ENCODE measurements around the gene HDC. TPM values are rescaled to one million over a fixed set of nuclear protein-coding genes. Genes with fewer than 3 reads are reported as not detected.

HDC gene
- total RNA-seq, 2 donors from 2014 or later = 0.31 TPM; not detected in 1

- Histone ChIP-seq H3K27ac (ENCODE audit: low read depth, low read length) (no peak overlapping the region), H3K36me3 (ENCODE audit: control insufficient read depth, insufficient read depth, low read length) (peaks cover 62% of the 10 kb centered on the region), H3K9ac (ENCODE audit: extremely low read depth, low read length, poor library complexity, severe bottlenecking) (no peak overlapping the region), H3K9me3 (ENCODE audit: control insufficient read depth, low read length) (no peaks in the 10 kb centered on the region), H3K27me3 (ENCODE audit: control insufficient read depth, insufficient read depth, low read length, poor library complexity, severe bottlenecking) (no peaks in the 10 kb centered on the region), H3K4me3 (ENCODE audit: low read length) (no peak overlapping the region), H3K4me1 (ENCODE audit: control insufficient read depth, insufficient read depth, low read length) (no peaks in the 10 kb centered on the region)
- H3K27ac Mint-ChIP-seq = no peak overlapping the region
- DNase-seq = no peak
- peaks cover 48% of the 10 kb centered on the region for H3K36me3 Mint-ChIP-seq (ENCODE audit: low read depth)
- 86% methylated on average over 1 of the region's 1 CpG; no CpG with 5 or more reads in 1 of the 2 experiments for WGBS, 2 experiments (ENCODE audit: insufficient coverage in 1 of 2, insufficient read length in 1 of 2)
- H3K9me3 Mint-ChIP-seq = no peaks in the 10 kb centered on the region
- H3K4me1 Mint-ChIP-seq = no peaks in the 10 kb centered on the region
- no peak overlapping the region for H3K4me3 Mint-ChIP-seq
- no peak for TF ChIP-seq CTCF (conservative IDR thresholded peaks at IDR 0.05)
- no peaks in the 10 kb centered on the region for H3K27me3 Mint-ChIP-seq (ENCODE audit: insufficient read depth)
These were observed 30.4 kb upstream of the HDC start for GRCh38 chr15:50295966-50296365.

- TF ChIP-seq CTCF (conservative IDR thresholded peaks at IDR 0.05) = no peak
- H3K27me3 Mint-ChIP-seq (ENCODE audit: insufficient read depth) = no peaks in the 10 kb centered on the region
- H3K4me3 Mint-ChIP-seq = no peak overlapping the region
- Histone ChIP-seq H3K27me3 (ENCODE audit: control insufficient read depth, insufficient read depth, low read length, poor library complexity, severe bottlenecking) (no peaks in the 10 kb centered on the region), H3K36me3 (ENCODE audit: control insufficient read depth, insufficient read depth, low read length) (peaks cover 64% of the 10 kb centered on the region), H3K9me3 (ENCODE audit: control insufficient read depth, low read length) (no peaks in the 10 kb centered on the region), H3K27ac (ENCODE audit: low read depth, low read length) (no peak overlapping the region), H3K9ac (ENCODE audit: extremely low read depth, low read length, poor library complexity, severe bottlenecking) (no peak overlapping the region), H3K4me3 (ENCODE audit: low read length) (no peak overlapping the region), H3K4me1 (ENCODE audit: control insufficient read depth, insufficient read depth, low read length) (peaks cover 3% of the 10 kb centered on the region)
- no peaks in the 10 kb centered on the region for H3K9me3 Mint-ChIP-seq
- DNase-seq = no peak
- WGBS, 2 experiments (ENCODE audit: insufficient coverage in 1 of 2, insufficient read length in 1 of 2) = 88 to 100% methylated on average over 1 to 2 of the region's 2 CpGs
- no peak overlapping the region for H3K27ac Mint-ChIP-seq
- H3K4me1 Mint-ChIP-seq = peaks cover 11% of the 10 kb centered on the region
- peaks cover 48% of the 10 kb centered on the region for H3K36me3 Mint-ChIP-seq (ENCODE audit: low read depth)
These were observed 24.2 kb upstream of the HDC start for GRCh38 chr15:50289749-50290148.

- no peak overlapping the region for H3K27ac ChIP-seq (ENCODE audit: low read depth, low read length)
- H3K36me3 Mint-ChIP-seq (ENCODE audit: low read depth) = peaks cover 51% of the 10 kb centered on the region
- no peaks in the 10 kb centered on the region for H3K9me3 Mint-ChIP-seq
- H3K27me3 ChIP-seq (ENCODE audit: control insufficient read depth, insufficient read depth, low read length, poor library complexity, severe bottlenecking) = no peaks in the 10 kb centered on the region
- WGBS, 2 experiments (ENCODE audit: insufficient coverage in 1 of 2, insufficient read length in 1 of 2) = 89 to 100% methylated on average over 3 to 6 of the region's 6 CpGs
- TF ChIP-seq CTCF (conservative IDR thresholded peaks at IDR 0.05) = no peak
- H3K4me3 Mint-ChIP-seq = no peak overlapping the region
- H3K4me1 ChIP-seq (ENCODE audit: control insufficient read depth, insufficient read depth, low read length) = peaks cover 3% of the 10 kb centered on the region
- no peak for DNase-seq
- H3K9ac ChIP-seq (ENCODE audit: extremely low read depth, low read length, poor library complexity, severe bottlenecking) = no peak overlapping the region
- no peaks in the 10 kb centered on the region for H3K27me3 Mint-ChIP-seq (ENCODE audit: insufficient read depth)
- H3K4me1 Mint-ChIP-seq = peaks cover 11% of the 10 kb centered on the region
- no peaks in the 10 kb centered on the region for H3K9me3 ChIP-seq (ENCODE audit: control insufficient read depth, low read length)
- H3K27ac Mint-ChIP-seq = peak overlapping the region; percentile 6
- peaks cover 67% of the 10 kb centered on the region for H3K36me3 ChIP-seq (ENCODE audit: control insufficient read depth, insufficient read depth, low read length)
- peak overlapping the region; percentile 28 for H3K4me3 ChIP-seq (ENCODE audit: low read length)
These were observed 22.0 kb upstream of the HDC start for GRCh38 chr15:50287324-50288116.

Data from endodermal cell (in vitro differentiated cells).